OCI-LY1 (cell line): Measurements from ENCODE around the gene AMIGO3.

Source experiments
- CTCF ChIP-seq: fragments of 200-600 bp; sonication (generic), shearing (Covaris generic); IDR thresholded peaks from 2 replicates; pipeline ENCODE4 v1.5.1; 2017; ENCODE audit warnings: mild to moderate bottlenecking, antibody characterized with exemption, low read length, moderate library complexity, mixed read lengths
- EZH2 ChIP-seq: fragments of 200-600 bp; sonication (generic), shearing (Covaris generic); IDR thresholded peaks from 2 replicates; pipeline ENCODE4 v1.8.0; 2017; ENCODE audit warnings: borderline replicate concordance, mixed run types, mild to moderate bottlenecking, antibody characterized with exemption, low read length, moderate library complexity, mixed read lengths

GRCh38 chr3:49745986-49746385 is 26.5 kb upstream of the AMIGO3 start:
- TF ChIP-seq CTCF = no peak
- no peak for TF ChIP-seq EZH2
